ENCODE results near the gene HNRNPLL.

GRCh38 chr2:38515155-38516074, 87.3 kb downstream of the HNRNPLL start:
- TF ChIP-seq, protein P1, sequence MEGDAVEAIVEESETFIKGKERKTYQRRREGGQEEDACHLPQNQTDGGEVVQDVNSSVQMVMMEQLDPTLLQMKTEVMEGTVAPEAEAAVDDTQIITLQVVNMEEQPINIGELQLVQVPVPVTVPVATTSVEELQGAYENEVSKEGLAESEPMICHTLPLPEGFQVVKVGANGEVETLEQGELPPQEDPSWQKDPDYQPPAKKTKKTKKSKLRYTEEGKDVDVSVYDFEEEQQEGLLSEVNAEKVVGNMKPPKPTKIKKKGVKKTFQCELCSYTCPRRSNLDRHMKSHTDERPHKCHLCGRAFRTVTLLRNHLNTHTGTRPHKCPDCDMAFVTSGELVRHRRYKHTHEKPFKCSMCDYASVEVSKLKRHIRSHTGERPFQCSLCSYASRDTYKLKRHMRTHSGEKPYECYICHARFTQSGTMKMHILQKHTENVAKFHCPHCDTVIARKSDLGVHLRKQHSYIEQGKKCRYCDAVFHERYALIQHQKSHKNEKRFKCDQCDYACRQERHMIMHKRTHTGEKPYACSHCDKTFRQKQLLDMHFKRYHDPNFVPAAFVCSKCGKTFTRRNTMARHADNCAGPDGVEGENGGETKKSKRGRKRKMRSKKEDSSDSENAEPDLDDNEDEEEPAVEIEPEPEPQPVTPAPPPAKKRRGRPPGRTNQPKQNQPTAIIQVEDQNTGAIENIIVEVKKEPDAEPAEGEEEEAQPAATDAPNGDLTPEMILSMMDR (IDR thresholded peaks at IDR 0.05), result no peak
- TF ChIP-seq POLR2A (IDR thresholded peaks at IDR 0.05), result no peak

All from heart left ventricle (tissue), 13 donors.